Neuronal stem cell (in vitro differentiated cells): ENCODE results near the gene CHEK1. TPM values are rescaled to one million over a fixed set of nuclear protein-coding genes. Genes with fewer than 3 reads are reported as not detected.
"Not testable (repeated sequence)": the region's sequence is repeated elsewhere in the genome, so short reads cannot be mapped to it uniquely, and the experiment has no call there.

Experiments used
- DNase-seq: peaks from one replicate; pipeline ENCODE4 v3.0.0-alpha.2; 2013; ENCODE audit warnings: low spot score
- H2AFZ ChIP-seq: one replicate; pipeline ENCODE4 v1.6.1; 2013; ENCODE audit warnings: mild to moderate bottlenecking, low read length, inconsistent platforms
- H2AK5ac ChIP-seq: 2 replicates; pipeline ENCODE4 v1.6.1; 2013; ENCODE audit warnings: low read depth, mild to moderate bottlenecking, inconsistent platforms, low read length, moderate library complexity, mixed read lengths
- H2BK120ac ChIP-seq: 2 replicates; pipeline ENCODE4 v1.6.1; 2013; ENCODE audit warnings: low read depth, mild to moderate bottlenecking, inconsistent platforms, low read length, moderate library complexity, mixed read lengths
- H2BK12ac ChIP-seq: one replicate; pipeline ENCODE4 v1.6.1; 2013; ENCODE audit warnings: low read length, inconsistent platforms
- H2BK15ac ChIP-seq: 2 replicates; pipeline ENCODE4 v1.6.1; 2013; ENCODE audit warnings: mild to moderate bottlenecking, low read length, inconsistent platforms, mixed read lengths
- H2BK5ac ChIP-seq: one replicate; pipeline ENCODE4 v1.6.1; 2013; ENCODE audit warnings: inconsistent platforms, mild to moderate bottlenecking, low read length, moderate library complexity
- H3K14ac ChIP-seq: one replicate; pipeline ENCODE4 v1.6.1; 2013; ENCODE audit warnings: low read length, inconsistent platforms
- H3K18ac ChIP-seq: 2 replicates; pipeline ENCODE4 v1.6.1; 2013; ENCODE audit warnings: low read length, inconsistent platforms
- H3K23ac ChIP-seq: 2 replicates; pipeline ENCODE4 v1.6.1; 2013; ENCODE audit warnings: low read depth, mild to moderate bottlenecking, mixed read lengths, low read length, inconsistent platforms; ENCODE audit not compliant: poor library complexity
- H3K27ac ChIP-seq: replicated peaks from 3 replicates; pipeline ENCODE4 v1.5.1; 2013; ENCODE audit warnings: low read length, inconsistent platforms
- H3K27me3 ChIP-seq, 3 experiments: 2 replicates each; pipeline ENCODE4 v1.6.1; 2013; ENCODE audit warnings: low read length in 3 of 3, mild to moderate bottlenecking in 2 of 3, inconsistent platforms in 1 of 3, low read depth in 1 of 3, mixed read lengths in 1 of 3, moderate library complexity in 1 of 3; ENCODE audit not compliant: control insufficient read depth in 3 of 3, insufficient read depth in 3 of 3
- H3K36me3 ChIP-seq, 2 donors: replicated peaks in 1 of 2; 2 replicates each; pipeline ENCODE4 v1.6.1; 2013; ENCODE audit warnings: low read length in 2 of 2; ENCODE audit not compliant: control insufficient read depth in 2 of 2, insufficient read depth in 2 of 2
- H3K4ac ChIP-seq: 2 replicates; pipeline ENCODE4 v1.6.1; 2013; ENCODE audit warnings: inconsistent platforms, mild to moderate bottlenecking, low read length, moderate library complexity
- H3K4me1 ChIP-seq, 2 donors: 1 replicate in 1 of 2; 2 replicates in 1 of 2; pipeline ENCODE4 v1.6.1; 2013; ENCODE audit warnings: low read length in 2 of 2, low read depth in 1 of 2; ENCODE audit not compliant: control insufficient read depth in 2 of 2, insufficient read depth in 1 of 2
- H3K4me2 ChIP-seq: one replicate; pipeline ENCODE4 v1.6.1; 2013; ENCODE audit warnings: mild to moderate bottlenecking, low read length, inconsistent platforms; ENCODE audit not compliant: insufficient read depth, poor library complexity, severe bottlenecking
- H3K4me3 ChIP-seq, 2 donors: 2 replicates each; pipeline ENCODE4 v1.5.1; 2013; ENCODE audit warnings: low read length in 2 of 2, mild to moderate bottlenecking in 2 of 2, inconsistent platforms in 1 of 2, moderate library complexity in 1 of 2
- H3K79me1 ChIP-seq: one replicate; pipeline ENCODE4 v1.6.1; 2013; ENCODE audit warnings: low read depth, mild to moderate bottlenecking, inconsistent platforms, low read length, moderate library complexity
- H3K9ac ChIP-seq: one replicate; pipeline ENCODE4 v1.6.1; 2013; ENCODE audit warnings: mild to moderate bottlenecking, low read depth, low read length, inconsistent platforms; ENCODE audit not compliant: poor library complexity
- H3K9me3 ChIP-seq, 2 donors: replicated peaks in 1 of 2; 2 replicates each; pipeline versions ENCODE3 to v1.6.1; 2013; ENCODE audit warnings: low read length in 2 of 2, mild to moderate bottlenecking in 2 of 2, inconsistent platforms in 1 of 2, low read depth in 1 of 2, mixed read lengths in 1 of 2, moderate library complexity in 1 of 2; ENCODE audit not compliant: control insufficient read depth in 2 of 2, insufficient read depth in 1 of 2
- H4K8ac ChIP-seq: one replicate; pipeline ENCODE4 v1.6.1; 2013; ENCODE audit warnings: low read depth, mild to moderate bottlenecking, inconsistent platforms, low read length, moderate library complexity
- H4K91ac ChIP-seq: one replicate; pipeline ENCODE4 v1.6.1; 2013; ENCODE audit warnings: low read length, low read depth, mild to moderate bottlenecking, inconsistent platforms; ENCODE audit not compliant: poor library complexity
- WGBS, 2 donors: extraction: QIAGEN DNeasy Blood & Tissue Kit; methylation state at CpG; one replicate each; pipeline ENCODE4 v1.1.7; 2013; ENCODE audit warnings: missing lambda C conversion rate in 2 of 2, mixed read lengths in 1 of 2; ENCODE audit not compliant: insufficient read length in 2 of 2, insufficient replicate concordance in 1 of 2; ENCODE audit errors: extremely low coverage in 2 of 2; 5-methylcytosine and 5-hydroxymethylcytosine counted together
- small RNA-seq: library from polyadenylated mRNA; stranded (forward); fragments of <200 nt; extraction: miRNeasy Mini kit (QIAGEN cat#:217004); gene quantifications from one replicate; pipeline ENCODE3, GENCODE V24; 2013; ENCODE audit not compliant: insufficient read depth

CHEK1 gene

GRCh38 chr11:125704686-125705085 is 79.7 kb downstream of the CHEK1 start:
- H4K91ac ChIP-seq, H2BK120ac ChIP-seq, H3K27me3 ChIP-seq, H3K9me3 ChIP-seq, H3K79me1 ChIP-seq, H3K4me2 ChIP-seq, H3K9ac ChIP-seq, H3K4ac ChIP-seq, H2AK5ac ChIP-seq, H3K23ac ChIP-seq, H3K36me3 ChIP-seq, H3K4me1 ChIP-seq, H3K4me3 ChIP-seq, H2BK15ac ChIP-seq, H2BK5ac ChIP-seq, H2AFZ ChIP-seq, H3K14ac ChIP-seq, DNase-seq, H4K8ac ChIP-seq, H3K18ac ChIP-seq, H3K27ac ChIP-seq, H2BK12ac ChIP-seq: not testable (repeated sequence)
- no CpG with 5 or more reads among the region's 24 CpGs for WGBS, 2 donors

GRCh38 chr11:125720781-125721180 is 95.8 kb downstream of the CHEK1 start:
- no peak for DNase-seq
- H2BK15ac ChIP-seq = no peak overlapping the region
- H2BK120ac ChIP-seq = no peak overlapping the region
- H2BK12ac ChIP-seq = no peak overlapping the region
- H3K4ac ChIP-seq = no peak overlapping the region
- no peak overlapping the region for H3K4me2 ChIP-seq
- no peak overlapping the region for H4K8ac ChIP-seq
- WGBS, 2 donors = no CpG with 5 or more reads among the region's 6 CpGs
- H3K27me3 ChIP-seq = no peaks in the 10 kb centered on the region
- H3K9me3 ChIP-seq = no peaks in the 10 kb centered on the region
- H3K4me3 ChIP-seq = no peak overlapping the region
- H3K9ac ChIP-seq = no peak overlapping the region
- H3K36me3 ChIP-seq = no peaks in the 10 kb centered on the region
- no peak overlapping the region for H3K18ac ChIP-seq
- H3K79me1 ChIP-seq = no peaks in the 10 kb centered on the region
- no peak overlapping the region for H2BK5ac ChIP-seq
- peaks cover 0 to 3% of the 10 kb centered on the region in 2 donors for H3K4me1 ChIP-seq
- H2AK5ac ChIP-seq = no peak overlapping the region
- H2AFZ ChIP-seq = no peak overlapping the region
- no peak overlapping the region for H3K23ac ChIP-seq
- H4K91ac ChIP-seq = no peak overlapping the region
- no peak overlapping the region for H3K27ac ChIP-seq
- H3K14ac ChIP-seq = no peak overlapping the region

- no peak overlapping the region for H3K23ac ChIP-seq
- H2AK5ac ChIP-seq = no peak overlapping the region
- no peak overlapping the region for H3K4me2 ChIP-seq
- no peaks in the 10 kb centered on the region for H3K36me3 ChIP-seq
- no peak overlapping the region for H2BK15ac ChIP-seq
- H3K79me1 ChIP-seq = no peaks in the 10 kb centered on the region
- H3K9ac ChIP-seq = no peak overlapping the region
- H3K18ac ChIP-seq = no peak overlapping the region
- peaks cover 0 to 3% of the 10 kb centered on the region in 2 donors for H3K4me1 ChIP-seq
- H2AFZ ChIP-seq = no peak overlapping the region
- H3K27ac ChIP-seq = no peak overlapping the region
- DNase-seq = no peak
- no peak overlapping the region for H2BK5ac ChIP-seq
- H4K8ac ChIP-seq = no peak overlapping the region
- H4K91ac ChIP-seq = no peak overlapping the region
- H3K9me3 ChIP-seq = no peaks in the 10 kb centered on the region
- H2BK12ac ChIP-seq = no peak overlapping the region
- no peak overlapping the region for H2BK120ac ChIP-seq
- H3K4ac ChIP-seq = no peak overlapping the region
- H3K4me3 ChIP-seq = no peak overlapping the region
- WGBS, 2 donors = no CpG with 5 or more reads among the region's 1 CpG
- H3K14ac ChIP-seq = no peak overlapping the region
- H3K27me3 ChIP-seq = peaks cover 0 to 7% (median 0%) of the 10 kb centered on the region in 3 experiments
These were observed 99.2 kb downstream of the CHEK1 start for GRCh38 chr11:125724125-125724524.

Small RNA genes lying within 50 kb of the gene (small RNA-seq; reads per million reads assigned to genes)
- not detected for gene RNU2-35P
